Astrocyte of the cerebellum (primary cell): Measurements from ENCODE around the gene TMEM88.

ENCODE experiments used
- DNase-seq: peaks from one replicate; pipeline ENCODE4 v3.0.0-alpha.2; 2011; ENCODE audit warnings: low read depth
- H3K4me3 ChIP-seq: 2 replicates; pipeline ENCODE4 v1.5.1; 2011; ENCODE audit warnings: mild to moderate bottlenecking, low read depth, low read length, moderate library complexity
- CTCF ChIP-seq: IDR thresholded peaks from 2 replicates; pipeline ENCODE4 v1.5.1; 2012; ENCODE audit warnings: low read length, low read depth, moderate library complexity, mild to moderate bottlenecking; ENCODE audit errors: missing control alignments
- in situ Hi-C: cut with HindIII; loops from 2 replicates; pipeline ENCODE4 v1.10.0; 2017; ENCODE audit warnings: low sequenced_read_pairs

The TMEM88 gene

GRCh38 chr17:7835814-7836595, 18.9 kb upstream of the TMEM88 start:
- in situ Hi-C loops, result no loop called here
- no peak for DNase-seq
- peak overlapping the region; percentile 74 for H3K4me3 ChIP-seq
- no peak for TF ChIP-seq CTCF

GRCh38 chr17:7836596-7837407, 18.1 kb upstream of the TMEM88 start:
- peak overlapping the region; percentile 74 for H3K4me3 ChIP-seq
- DNase-seq, result peak; percentile 72
- no peak for TF ChIP-seq CTCF
- in situ Hi-C loops, result no loop called here

- DNase-seq, result no peak
- in situ Hi-C loops, result no loop called here
- peak overlapping the region; percentile 74 for H3K4me3 ChIP-seq
- TF ChIP-seq CTCF, result no peak
Observed at GRCh38 chr17:7837408-7838088, 17.3 kb upstream of the TMEM88 start.

- in situ Hi-C loops, result no loop called here
- DNase-seq, result no peak
- H3K4me3 ChIP-seq, result peak overlapping the region; percentile 74
- TF ChIP-seq CTCF, result no peak
Observed at GRCh38 chr17:7838090-7839075, 16.5 kb upstream of the TMEM88 start.

- peak overlapping the region; percentile 74 for H3K4me3 ChIP-seq
- no peak for TF ChIP-seq CTCF
- DNase-seq, result no peak
- in situ Hi-C loops, result no loop called here
Observed at GRCh38 chr17:7839190-7839875, 15.5 kb upstream of the TMEM88 start.
